Middle frontal gyrus (tissue), 1 donor: ENCODE measurements around the gene EHBP1.
"Not testable (repeated sequence)": the region's sequence is repeated elsewhere in the genome, so short reads cannot be mapped to it uniquely, and the experiment has no call there.

ENCODE experiments used
- DNase-seq: peaks from one replicate; pipeline ENCODE4 v3.0.0-alpha.2; 2015; ENCODE audit warnings: low spot score; ENCODE audit errors: extremely low spot score

EHBP1 gene

DNA sequence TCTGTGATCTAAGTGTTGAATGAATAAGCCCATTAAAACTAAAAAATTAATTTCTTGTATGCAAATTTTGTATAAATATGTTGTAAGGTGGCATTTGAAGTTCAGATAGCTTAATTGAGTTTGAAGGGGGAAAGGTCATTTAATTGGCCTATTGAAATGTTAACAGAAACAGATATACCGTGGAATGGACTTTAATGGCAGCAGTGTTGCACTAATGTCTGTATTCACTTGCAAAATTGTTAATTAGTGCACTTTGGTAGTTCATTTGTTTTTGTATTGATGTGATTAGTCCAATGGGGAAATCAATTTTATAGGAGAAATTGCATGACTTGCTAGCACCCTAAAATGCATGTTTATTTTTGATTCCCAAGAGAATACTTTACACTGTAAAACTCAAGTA is 303.3 kb downstream of the EHBP1 start:
- no peak for DNase-seq

DNA sequence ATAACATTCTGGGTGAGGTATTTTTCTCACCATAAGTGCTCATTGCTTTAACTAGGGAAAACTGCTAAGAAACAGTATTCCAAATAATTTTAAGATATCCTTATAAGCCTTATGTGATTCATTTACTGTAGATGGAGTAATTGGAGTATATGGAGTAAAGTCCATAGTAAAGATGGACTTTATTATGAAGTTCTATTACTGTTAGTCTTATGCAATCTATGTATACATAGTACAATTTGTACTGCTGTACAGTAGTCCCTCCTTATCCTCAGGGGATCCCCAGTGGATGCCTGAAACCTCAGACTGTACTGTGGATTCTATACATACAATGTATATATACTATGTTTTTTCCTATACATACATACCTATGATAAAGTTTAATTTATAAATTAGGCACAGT is 304.0 kb downstream of the EHBP1 start:
- no peak for DNase-seq

DNA sequence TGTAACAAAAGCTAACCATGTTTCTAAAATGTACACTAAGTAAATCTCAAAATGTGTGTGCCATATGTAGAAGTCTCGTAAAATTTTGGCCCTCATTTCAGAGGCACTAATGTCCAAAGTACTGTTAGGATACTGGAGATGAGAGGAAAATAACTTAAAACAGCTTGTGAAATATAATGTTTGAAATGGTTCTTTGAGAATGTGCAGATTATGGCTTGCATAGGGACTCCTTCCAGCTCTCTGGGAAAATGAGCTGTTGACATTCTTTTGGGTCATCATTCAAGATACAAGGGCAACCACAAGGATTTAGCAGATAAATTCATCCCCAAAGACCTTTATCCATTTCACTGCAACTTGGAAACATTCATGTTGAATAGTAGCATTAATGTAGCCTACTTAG is 307.0 kb downstream of the EHBP1 start:
- DNase-seq, result no peak

DNA sequence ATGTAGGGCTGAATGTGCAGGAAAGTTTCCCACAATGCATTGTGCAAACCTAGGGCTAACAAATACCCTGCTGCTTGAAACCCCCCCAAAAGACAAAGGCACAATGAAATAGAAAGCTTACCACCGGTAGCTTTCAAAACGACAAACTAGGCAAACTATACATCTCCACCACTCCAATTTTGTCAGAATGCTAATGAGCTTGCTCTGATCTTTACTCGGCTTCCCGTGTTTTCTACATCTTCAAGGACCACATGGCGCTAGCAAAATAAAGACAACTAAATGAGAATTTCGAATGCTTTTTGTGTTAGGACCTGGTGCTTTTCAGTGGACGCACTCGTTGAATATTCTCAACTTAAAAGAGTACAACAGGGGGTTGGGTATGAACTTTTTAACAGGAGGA is 307.9 kb downstream of the EHBP1 start:
- no peak for DNase-seq

DNA sequence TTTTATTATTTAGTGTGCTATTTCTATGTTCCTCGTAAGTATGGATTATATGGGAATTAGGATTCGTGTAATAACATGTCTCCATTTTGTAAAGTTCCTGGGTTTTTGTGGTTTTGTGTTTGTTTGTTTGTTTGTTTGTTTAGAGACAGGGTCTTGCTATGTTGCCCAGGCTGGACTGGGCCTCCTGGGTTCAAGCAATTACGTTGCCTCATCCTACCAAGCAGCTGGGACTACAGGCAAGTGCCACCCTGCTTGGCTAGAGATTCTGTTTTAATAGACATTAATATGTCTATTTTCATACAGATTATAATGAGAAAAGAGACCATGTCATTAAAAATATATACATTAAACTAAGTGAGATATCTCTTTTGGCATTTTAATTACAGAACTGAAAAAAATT is 309.9 kb downstream of the EHBP1 start:
- DNase-seq, result no peak

DNA sequence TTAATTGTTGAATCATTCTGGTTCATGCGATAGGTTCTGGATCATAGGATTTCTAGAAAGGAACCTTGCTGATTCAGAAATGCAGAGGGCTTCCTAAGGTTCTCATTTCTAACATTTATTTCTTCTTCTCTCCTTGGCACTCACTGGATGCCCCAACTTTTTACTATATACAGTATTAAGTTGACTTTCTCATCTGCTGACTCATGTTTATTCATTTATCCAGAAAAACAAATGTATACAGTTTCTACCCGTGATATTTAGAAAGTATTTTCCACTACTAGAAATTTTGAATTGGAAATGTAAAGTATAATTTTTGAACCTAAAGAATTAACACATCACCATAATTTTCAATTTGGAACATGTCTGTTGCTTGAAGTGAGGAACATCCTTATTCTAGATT is 312.9 kb downstream of the EHBP1 start:
- DNase-seq, result no peak

DNA sequence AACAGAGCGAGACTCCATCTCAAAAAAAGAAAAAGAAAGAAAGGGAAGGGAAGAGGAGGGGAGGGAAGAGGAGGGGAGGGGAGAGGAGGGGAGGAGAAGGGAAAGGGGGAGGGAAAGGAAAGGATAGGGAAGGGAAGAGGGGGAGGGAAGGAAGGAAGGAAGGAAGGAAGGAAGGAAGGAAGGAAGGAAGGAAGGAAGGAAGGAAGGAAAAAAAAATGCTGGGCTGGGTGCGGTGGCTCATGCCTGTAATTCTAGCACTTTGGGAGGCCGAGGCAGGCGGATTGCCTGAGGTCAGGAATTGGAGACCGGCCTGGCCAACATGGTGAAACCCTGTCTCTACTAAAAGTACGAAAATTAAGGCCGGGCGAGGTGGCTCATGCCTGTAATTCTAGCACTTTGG is 314.2 kb downstream of the EHBP1 start:
- not testable (repeated sequence) for DNase-seq

DNA sequence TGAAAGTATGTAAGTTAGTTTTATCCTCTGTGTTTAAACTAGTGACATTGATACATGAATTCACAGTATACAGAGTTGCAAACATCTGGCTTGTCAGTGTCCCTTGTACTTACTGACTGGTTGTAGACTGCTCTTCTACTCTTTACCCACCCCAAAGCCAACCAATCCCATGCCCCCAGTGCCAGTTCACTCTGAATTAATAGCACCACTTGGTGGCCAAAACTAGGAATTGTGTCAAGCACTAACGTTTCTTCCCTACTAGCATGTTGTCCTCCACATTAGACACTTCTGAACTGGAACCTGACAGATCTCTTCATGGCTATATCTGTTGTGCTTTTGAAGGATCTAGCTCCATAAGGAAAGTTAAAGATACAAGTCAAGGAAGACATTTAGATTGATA is 317.9 kb downstream of the EHBP1 start:
- no peak for DNase-seq

DNA sequence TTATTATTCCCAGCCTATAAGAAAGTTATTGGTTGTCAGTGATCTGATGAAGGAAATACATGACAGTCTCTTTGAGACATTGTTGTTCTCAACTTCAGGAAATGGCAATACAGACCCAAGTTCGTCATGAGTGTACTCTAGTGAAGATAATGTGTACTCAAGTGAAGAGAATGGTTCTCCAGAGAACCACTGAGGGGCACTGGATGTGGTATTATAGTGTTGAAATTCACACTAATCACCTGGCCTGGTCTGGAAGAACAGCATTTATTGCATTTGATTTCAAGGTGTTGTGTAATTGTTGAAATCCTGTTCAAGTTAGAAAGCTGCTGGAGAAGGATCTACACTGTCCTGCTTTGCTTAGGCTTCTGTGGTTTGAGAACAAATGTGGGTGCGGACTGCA is 321.7 kb downstream of the EHBP1 start:
- no peak for DNase-seq

DNA sequence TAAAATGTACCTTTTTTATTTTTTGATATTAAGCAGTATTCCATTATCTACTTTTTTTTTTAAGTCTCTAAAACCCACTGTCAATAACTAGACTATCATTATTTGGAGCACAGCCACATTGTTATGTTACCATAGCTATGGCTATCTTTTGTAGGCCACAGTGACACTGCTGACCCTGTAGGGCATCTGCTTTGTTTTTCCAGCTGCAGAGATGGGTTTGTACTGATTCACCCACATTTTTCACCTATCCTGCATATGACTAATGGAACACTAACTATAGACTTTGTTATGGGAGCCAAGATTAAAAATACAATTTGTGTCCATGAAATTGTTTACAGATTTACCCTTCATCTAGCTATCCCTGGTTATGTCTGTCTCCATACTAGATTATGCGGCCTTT is 323.5 kb downstream of the EHBP1 start:
- no peak for DNase-seq

DNA sequence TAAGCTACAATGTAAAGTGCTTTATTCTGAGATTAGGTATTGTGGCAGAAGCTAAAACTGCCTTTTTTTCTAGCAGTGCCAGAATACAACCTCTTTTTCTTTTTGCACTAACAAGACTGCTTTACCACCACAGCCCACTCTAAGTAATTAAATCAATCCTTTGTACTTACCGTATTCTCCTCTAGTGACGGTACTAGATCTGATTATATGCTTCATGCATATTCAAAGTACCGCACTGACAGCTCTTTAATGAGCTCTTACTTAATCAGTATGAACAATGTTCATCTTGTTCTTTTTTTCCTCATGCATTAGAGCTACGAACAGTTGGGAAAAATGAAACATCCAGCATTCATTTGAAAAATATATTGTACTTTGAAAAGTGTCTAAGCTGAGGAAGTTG is 329.0 kb downstream of the EHBP1 start:
- DNase-seq, result no peak

DNA sequence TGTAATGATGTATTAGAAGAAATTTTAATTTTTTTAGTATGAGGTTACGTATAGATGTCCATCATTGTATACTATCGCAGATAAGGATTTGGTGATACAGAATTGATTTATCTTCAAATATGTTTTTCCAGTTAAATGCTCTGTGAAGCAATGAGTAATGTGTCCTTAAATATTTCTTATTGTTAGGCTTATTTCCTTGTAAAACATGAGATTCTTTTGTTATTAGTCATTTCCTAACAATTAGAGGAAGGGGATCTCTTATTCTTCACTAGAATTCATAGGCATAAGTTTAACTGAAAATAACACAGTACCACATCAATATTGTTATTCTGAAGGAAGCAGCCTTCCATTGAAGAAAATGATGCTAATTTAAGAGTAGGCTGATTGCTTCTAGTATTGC is 329.7 kb downstream of the EHBP1 start:
- no peak for DNase-seq

DNA sequence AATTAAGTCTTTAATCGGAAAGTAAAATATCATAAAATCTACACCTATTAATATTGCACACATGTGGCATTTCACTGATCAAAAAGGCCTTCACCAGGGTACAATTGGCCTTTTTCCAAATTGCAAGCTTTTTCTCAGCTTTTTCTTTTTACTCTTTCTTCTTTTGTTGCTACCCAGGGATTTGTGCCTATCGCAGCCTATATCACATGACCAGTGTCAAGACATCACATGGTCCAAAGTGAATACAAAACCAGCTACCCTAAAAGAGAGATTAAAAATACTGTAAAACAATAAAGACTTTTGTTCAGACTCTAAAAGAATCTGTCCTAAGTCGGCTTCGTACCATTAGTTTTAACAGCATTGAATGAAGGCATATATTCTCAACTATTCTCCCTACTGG is 330.1 kb downstream of the EHBP1 start:
- no peak for DNase-seq

DNA sequence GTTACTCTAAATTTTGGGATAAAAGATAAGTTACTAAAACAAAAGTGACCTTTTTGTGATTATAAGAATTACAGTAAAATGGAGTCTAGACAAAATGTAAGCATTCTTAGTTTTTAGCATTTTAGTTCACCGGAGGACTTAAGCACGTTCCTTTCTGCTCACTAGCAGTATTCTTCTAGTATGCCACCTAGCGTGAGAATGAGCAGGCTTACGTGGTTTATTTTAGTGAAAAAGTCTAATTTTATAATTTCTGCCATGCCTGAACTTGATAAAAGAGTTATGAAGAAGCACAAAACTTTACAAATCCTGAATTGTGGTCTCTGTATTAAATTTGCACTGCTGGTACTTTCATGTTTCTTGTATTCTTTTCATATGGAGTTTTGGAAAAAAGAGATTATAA is 332.5 kb downstream of the EHBP1 start:
- DNase-seq, result no peak

DNA sequence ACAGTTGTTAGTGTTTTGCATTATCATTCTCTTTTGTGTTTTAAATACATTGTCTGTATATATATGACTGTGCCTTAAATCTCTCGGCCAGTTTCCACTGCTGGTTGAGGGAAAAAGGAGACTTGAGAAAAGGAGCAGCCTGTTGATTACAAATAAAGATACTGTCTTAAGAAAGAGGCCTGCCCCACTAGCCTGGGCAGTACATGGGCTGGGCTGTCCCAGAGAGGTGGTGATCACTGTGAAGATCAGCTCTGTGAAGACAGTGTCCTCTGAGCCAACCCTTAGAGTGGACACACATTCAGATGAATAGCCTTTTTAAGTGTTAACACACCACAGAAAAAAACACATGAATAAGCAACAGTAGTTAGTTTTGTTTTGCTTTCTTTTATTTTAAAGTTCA is 335.1 kb downstream of the EHBP1 start:
- no peak for DNase-seq

DNA sequence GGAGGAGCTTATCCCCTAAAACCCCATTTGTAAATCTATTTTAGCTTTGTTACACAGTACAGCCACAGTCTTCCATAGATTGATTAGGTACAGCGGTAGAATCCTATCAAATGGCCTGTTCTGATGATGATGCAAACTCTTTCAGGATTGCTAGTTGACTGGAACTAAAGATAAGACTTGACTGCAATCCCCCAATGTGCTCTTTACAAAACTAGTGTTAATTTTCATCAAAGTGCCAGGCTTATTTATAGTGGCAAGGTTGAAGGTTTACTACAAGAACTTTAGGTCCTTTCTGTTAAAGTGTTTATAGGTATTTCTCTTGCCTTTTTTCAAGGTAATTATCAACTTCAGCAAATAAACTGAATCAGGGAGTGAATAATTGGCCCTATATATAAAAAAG is 336.1 kb downstream of the EHBP1 start:
- DNase-seq, result no peak

DNA sequence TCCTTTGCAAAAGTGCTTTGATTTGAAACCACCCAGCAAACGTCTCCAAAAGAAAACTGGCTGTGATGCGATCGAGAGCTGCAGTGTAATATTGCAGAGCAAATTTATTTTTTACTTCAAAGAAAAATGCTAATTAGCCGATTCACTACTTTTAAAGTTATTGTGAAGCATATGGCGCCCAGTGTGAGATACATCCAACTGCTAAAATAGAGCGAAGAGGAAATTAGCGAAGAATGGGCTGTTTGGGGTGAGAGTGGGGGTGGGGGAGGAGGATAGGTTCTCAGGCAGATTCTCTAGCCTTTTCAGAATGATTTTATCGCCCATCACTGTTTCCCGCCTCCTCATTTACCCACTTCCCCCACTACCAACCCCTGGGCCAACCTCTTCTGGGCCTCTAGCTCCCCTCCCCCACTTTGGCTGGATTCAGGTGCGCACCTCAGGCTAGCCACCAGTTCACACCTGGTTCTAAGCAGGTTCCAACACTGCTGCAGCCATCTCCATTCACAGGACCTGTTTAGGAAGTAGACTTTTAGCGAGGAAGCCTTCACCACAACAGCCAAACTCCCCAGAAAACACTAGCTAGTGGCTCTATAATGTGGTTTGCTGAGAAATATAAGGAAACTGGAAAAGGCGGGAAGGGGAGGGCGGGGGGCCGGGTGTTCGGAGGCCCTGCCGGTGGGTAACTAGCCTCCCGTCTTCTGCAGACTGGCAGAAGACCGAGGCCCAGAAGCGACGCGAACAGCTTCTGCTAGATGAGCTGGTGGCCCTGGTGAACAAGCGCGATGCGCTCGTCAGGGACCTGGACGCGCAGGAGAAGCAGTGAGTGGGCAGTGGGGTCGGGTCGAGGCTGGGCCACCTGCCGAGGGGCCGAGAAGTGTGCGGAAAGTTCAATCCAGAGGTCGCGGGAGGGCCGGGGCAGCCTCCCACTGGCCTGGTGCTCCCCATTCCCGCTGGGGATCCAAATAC is 339.1 kb downstream of the EHBP1 start:
- DNase-seq, result no peak

DNA sequence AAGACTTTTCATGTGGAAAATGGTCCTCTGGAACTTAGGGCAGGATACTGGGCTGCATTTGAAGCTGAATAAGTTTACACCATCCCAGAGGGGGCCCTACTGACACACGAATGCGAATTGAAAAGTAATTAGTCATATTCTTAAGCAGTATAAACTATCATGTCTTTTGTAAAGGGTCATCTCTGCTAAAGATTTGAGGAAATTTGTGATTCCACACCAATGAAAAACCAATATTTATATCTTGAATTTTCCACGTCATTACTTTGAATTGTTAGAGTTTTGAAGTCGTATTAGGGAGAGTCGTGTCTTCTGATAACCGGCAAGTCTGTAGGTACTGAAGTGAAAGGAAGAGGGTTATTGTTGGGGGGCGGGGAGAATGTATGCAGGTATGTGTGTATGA is 341.0 kb downstream of the EHBP1 start:
- DNase-seq, result no peak

DNA sequence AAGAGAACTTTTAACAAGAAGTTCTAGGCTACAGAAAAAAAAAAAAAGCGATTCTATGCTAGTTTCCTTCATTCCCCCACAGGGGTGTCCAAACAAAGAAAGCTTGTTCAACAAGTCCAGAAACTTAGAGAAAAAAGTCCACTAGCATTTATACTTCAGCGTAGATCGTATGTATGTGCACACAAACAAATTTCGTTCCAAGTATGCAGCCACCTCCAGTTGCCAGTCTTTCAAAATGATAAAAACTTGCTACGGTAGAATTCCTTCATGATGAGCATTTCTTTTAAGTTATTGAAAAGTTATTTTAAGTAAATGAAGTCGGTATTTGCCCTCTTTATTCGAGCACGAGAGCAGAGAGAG is 341.4 kb downstream of the EHBP1 start:
- no peak for DNase-seq

DNA sequence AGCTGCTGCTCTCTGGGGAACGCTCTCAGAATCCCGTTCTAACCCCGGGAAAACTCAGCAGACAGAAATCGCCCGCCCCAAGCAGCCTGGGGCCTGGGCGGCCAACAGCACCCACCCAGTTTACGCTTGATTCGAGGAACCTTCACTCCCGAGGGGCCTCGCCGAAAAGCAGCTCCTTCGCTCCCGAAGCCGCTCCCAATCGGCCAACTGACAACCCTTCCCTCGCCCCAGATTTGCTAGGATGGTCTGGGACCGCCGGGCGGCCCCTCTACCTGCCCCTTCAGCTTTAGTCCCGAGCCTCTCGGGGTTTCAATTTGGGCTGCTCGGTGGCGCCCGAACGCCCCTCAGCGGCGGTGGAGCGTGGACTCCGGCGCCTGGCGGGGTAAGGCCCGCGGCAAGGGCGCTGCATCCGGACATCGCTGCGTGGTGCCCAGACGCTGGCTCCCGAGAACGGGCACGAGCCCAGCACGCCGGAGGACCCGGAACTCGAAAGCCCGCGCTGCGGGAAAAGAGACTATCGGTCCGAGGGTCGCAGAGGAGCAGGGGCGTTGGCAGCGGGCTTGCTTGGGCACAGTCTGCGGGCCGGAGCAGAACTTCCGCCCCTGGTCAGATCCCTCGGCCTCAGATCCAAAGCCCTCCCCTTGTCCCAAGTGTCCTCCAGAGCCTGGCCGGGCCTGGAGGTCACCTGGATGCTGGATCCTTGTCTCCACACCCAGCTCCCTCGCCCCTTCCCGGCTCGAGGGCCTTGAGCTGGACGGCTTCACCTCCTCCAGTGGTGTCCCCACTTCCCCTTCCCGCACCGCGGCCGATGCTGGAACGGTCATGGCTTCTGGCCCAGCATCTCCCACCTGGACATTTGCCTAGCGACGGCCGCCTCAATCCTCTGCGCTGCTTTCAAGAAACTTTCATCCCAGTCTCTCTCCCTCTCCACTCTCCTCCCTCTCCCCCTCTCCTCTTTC is 342.1 kb downstream of the EHBP1 start:
- no peak for DNase-seq

DNA sequence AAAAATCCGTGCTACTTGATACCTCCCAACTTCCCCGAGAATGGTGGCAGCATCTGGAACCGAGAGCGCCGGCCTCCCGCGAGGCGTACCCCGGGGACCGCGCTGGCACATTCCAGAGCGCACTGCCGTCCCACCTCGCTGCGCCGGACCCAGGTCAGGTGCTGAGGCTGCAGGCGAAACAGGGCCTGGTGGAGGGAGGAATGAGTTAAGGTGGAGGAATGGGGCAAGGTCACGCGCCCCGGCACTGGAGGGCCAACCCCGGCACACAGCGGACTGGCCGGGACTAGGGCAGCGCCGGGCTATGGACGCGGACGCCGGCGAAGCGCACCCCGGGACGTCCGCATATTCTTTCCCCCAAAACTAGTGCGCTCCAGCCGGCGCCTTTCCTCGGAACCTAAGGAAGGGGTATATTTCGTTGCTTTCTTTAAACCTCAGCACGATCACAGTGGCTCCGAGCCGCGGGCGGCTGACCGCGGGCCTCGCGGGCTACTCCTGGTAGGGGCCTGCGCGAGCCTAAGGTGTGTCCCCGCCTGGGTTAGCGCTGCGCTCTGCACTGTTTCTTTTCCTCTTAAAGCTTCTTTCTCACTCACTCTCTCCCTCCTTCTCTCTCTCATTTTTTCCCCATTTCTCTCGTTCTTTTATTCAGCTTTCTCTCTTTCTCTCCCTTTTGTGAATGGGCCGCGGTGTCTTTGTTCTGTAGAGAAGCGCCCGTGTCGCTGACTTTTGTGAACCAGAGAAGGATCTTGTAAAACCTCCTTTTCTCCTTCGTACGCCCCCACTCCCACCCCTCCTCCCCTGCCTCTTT is 343.1 kb downstream of the EHBP1 start:
- no peak for DNase-seq
